ENCODE results near the gene ASCL5.

- TF ChIP-seq CTCF (IDR thresholded peaks at IDR 0.05) (no peak), POLR2AphosphoS5 (IDR thresholded peaks at IDR 0.05) (no peak), POLR2A (IDR thresholded peaks at IDR 0.05) (no peak)
These were observed 61.3 kb downstream of the ASCL5 start for GRCh38 chr1:201065686-201066085.

Measured in breast epithelium (tissue), 3 donors.